ENCODE measurements around the gene SLC17A8. TPM values are rescaled to one million over a fixed set of nuclear protein-coding genes. Genes with fewer than 3 reads are reported as not detected.

SLC17A8 gene
- total RNA-seq, 1 experiment from 2014 or later = not detected

GRCh38 chr12:100395811-100396210, 38.9 kb downstream of the SLC17A8 start:
- BruUV-seq (replicated peaks) = no TSS peak
- Mint-ChIP-seq H3K4me3 (ENCODE audit: unreplicated experiment) (no peak overlapping the region), H3K27me3 (ENCODE audit: insufficient read depth, unreplicated experiment) (no peaks in the 10 kb centered on the region), H3K27ac (ENCODE audit: low read depth, unreplicated experiment) (no peak overlapping the region), H3K9me3 (ENCODE audit: unreplicated experiment) (no peaks in the 10 kb centered on the region), H3K4me1 (ENCODE audit: insufficient read depth, unreplicated experiment) (no peaks in the 10 kb centered on the region), H3K36me3 (ENCODE audit: insufficient read depth, unreplicated experiment) (no peaks in the 10 kb centered on the region)
- no peak for DNase-seq (ENCODE audit: unreplicated experiment)
- intact Hi-C loops (cut with micrococcal nuclease) = no loop called here
- POLR2A ChIA-PET = no interaction called here
- CTCF ChIA-PET = no interaction called here
- TF ChIP-seq, protein P1, sequence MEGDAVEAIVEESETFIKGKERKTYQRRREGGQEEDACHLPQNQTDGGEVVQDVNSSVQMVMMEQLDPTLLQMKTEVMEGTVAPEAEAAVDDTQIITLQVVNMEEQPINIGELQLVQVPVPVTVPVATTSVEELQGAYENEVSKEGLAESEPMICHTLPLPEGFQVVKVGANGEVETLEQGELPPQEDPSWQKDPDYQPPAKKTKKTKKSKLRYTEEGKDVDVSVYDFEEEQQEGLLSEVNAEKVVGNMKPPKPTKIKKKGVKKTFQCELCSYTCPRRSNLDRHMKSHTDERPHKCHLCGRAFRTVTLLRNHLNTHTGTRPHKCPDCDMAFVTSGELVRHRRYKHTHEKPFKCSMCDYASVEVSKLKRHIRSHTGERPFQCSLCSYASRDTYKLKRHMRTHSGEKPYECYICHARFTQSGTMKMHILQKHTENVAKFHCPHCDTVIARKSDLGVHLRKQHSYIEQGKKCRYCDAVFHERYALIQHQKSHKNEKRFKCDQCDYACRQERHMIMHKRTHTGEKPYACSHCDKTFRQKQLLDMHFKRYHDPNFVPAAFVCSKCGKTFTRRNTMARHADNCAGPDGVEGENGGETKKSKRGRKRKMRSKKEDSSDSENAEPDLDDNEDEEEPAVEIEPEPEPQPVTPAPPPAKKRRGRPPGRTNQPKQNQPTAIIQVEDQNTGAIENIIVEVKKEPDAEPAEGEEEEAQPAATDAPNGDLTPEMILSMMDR (IDR thresholded peaks at IDR 0.05; ENCODE audit: unreplicated experiment) = no peak

DNA sequence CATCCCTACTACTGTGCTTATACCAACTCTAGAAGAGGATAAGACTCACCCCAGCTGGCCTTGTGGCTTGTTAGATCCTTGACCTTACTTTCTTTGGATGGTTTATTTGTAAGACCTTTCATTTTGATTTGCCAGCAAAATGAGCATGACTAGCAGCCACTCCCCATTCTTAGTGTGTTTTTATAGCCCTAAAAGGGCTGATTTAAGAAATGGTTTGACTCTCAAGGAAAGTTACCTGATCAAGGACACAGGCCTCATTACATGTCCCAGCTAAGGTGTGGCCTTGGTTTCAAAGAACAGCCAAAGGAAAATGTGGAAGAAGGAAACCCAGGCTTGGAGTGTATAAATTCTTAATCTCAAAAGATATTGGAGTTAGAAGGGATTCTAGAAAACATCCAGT, 41.4 kb downstream of the SLC17A8 start:
- no TSS peak for BruUV-seq (replicated peaks)
- Mint-ChIP-seq H3K9me3 (ENCODE audit: unreplicated experiment) (no peaks in the 10 kb centered on the region), H3K27ac (ENCODE audit: low read depth, unreplicated experiment) (no peak overlapping the region), H3K36me3 (ENCODE audit: insufficient read depth, unreplicated experiment) (no peaks in the 10 kb centered on the region), H3K4me3 (ENCODE audit: unreplicated experiment) (no peak overlapping the region), H3K27me3 (ENCODE audit: insufficient read depth, unreplicated experiment) (no peaks in the 10 kb centered on the region), H3K4me1 (ENCODE audit: insufficient read depth, unreplicated experiment) (peaks cover 10% of the 10 kb centered on the region)
- no peak for DNase-seq (ENCODE audit: unreplicated experiment)
- ChIA-PET POLR2A (interaction anchor here (0.6 kb wide), 1 partner anchor 15 kb away, joined by 3 read pairs; no protein-coding TSS in a partner anchor), CTCF (interaction anchor here (0.6 to 0.9 kb wide), 2 partner anchors 157 to 327 kb away, joined by 4 read pairs; no protein-coding TSS in a partner anchor)
- TF ChIP-seq, protein P1 (IDR thresholded peaks at IDR 0.05; ENCODE audit: unreplicated experiment) = no peak
- intact Hi-C loops (cut with micrococcal nuclease) = no loop called here

GRCh38 chr12:100399095-100399494, 42.2 kb downstream of the SLC17A8 start:
- ChIA-PET CTCF (no interaction called here), POLR2A (no interaction called here)
- DNase-seq (ENCODE audit: unreplicated experiment) = no peak
- BruUV-seq (replicated peaks) = no TSS peak
- intact Hi-C loops (cut with micrococcal nuclease) = no loop called here
- Mint-ChIP-seq H3K9me3 (ENCODE audit: unreplicated experiment) (no peaks in the 10 kb centered on the region), H3K36me3 (ENCODE audit: insufficient read depth, unreplicated experiment) (no peaks in the 10 kb centered on the region), H3K4me3 (ENCODE audit: unreplicated experiment) (no peak overlapping the region), H3K27me3 (ENCODE audit: insufficient read depth, unreplicated experiment) (no peaks in the 10 kb centered on the region), H3K4me1 (ENCODE audit: insufficient read depth, unreplicated experiment) (peaks cover 10% of the 10 kb centered on the region), H3K27ac (ENCODE audit: low read depth, unreplicated experiment) (no peak overlapping the region)
- TF ChIP-seq, protein P1 (IDR thresholded peaks at IDR 0.05; ENCODE audit: unreplicated experiment) = no peak

GRCh38 chr12:100401660-100402059, 44.8 kb downstream of the SLC17A8 start:
- TF ChIP-seq, protein P1 (IDR thresholded peaks at IDR 0.05; ENCODE audit: unreplicated experiment) = no peak
- Mint-ChIP-seq H3K36me3 (ENCODE audit: insufficient read depth, unreplicated experiment) (no peaks in the 10 kb centered on the region), H3K4me1 (ENCODE audit: insufficient read depth, unreplicated experiment) (peaks cover 10% of the 10 kb centered on the region), H3K4me3 (ENCODE audit: unreplicated experiment) (no peak overlapping the region), H3K27ac (ENCODE audit: low read depth, unreplicated experiment) (no peak overlapping the region), H3K9me3 (ENCODE audit: unreplicated experiment) (no peaks in the 10 kb centered on the region), H3K27me3 (ENCODE audit: insufficient read depth, unreplicated experiment) (no peaks in the 10 kb centered on the region)
- intact Hi-C loops (cut with micrococcal nuclease) = no loop called here
- POLR2A ChIA-PET = no interaction called here
- CTCF ChIA-PET = interaction anchor here (0.6 to 1.3 kb wide), 3 partner anchors 54 to 334 kb away, joined by 3 to 5 read pairs (median 3); no protein-coding TSS in a partner anchor
- peak; percentile 45 for DNase-seq (ENCODE audit: unreplicated experiment)
- BruUV-seq (replicated peaks) = no TSS peak
